Hair follicular keratinocyte (primary cell): ENCODE measurements around the gene SMIM24. TPM values are rescaled to one million over a fixed set of nuclear protein-coding genes. Genes with fewer than 3 reads are reported as not detected.

Source experiments
- total RNA-seq: library from RNA; depleted of rRNA; stranded (reverse); fragments of >200 nt; gene quantifications from 2 replicates; pipeline ENCODE4 v1.2.3, GENCODE V29; 2015

SMIM24 gene
- total RNA-seq = not detected in 2 replicates

DNA sequence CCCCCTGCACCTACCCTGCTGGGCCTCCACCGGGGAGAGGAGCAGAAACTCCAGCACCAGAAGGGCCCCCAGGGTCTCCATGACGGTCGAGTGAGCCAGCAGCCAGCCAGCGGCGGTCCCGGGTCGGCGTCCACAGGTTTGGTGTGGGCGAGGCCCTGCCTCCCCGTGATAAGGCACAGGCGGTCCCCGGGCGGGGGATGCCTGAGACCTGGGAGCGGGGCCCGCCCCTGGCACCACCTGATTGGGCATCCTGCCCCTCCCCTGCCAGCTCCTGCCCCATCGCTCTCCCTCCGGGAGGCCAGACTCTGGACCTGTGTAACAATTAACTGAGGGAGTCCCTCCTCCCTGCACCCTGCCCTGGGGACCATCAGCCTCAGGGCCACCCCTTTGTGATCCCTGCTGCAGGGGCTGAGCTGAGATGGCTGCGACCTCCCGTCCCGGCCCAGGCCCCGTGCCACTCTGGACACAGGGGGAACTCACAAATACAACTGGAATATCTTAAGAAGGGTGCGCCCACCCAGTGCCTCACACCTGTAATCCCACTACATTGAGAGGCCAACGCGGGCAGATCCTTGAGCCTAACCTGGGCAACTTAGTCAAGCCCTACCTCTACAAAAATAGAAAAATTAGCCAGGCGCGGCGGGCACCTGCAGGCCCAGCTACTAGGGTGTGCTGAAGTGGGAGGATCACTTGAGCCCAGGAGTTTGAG lies at the start of gene SMIM24:
SMIM24 (minus strand) TSS at position 143 of the 709 bp plus-strand sequence; CDS start at position 81, 62 bp downstream.

DNA sequence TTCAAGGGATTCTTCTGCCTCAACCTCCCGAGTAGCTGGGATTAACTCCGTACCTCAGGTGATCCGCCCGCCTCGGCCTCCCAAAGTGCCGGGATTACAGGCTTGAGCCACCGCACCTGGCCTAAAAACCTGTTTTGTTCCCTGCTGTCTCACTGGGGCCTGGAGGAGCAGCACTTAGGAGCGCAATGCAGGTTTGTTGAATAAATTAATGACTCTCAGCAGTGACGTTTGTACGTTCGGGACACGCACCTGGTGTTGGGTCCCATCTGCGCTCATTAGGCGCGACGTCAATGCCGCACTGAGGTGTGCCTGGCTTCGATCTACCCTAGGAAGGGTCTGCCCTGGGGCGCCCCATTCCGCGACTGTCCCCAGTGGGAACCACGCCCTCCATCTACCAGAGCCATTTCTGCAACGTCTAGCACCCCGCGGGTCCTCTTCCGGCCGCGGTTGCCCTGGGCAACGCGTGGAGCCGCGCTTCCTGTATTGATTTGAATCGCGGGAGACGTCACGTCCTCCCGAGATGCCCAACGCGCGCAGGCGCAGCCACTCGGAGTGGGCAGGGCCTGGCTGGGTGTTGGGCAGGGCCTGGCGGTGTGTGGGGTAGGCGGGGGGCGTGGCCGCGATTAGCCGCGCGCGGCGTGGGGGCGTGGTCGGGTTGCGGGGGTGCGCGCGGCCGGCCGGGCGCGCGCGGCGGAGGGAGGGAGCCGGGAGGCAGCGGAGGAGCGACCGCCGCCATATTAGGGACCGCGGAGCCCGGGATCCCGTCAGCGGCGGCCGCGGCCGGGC lies 25.5 kb upstream of the SMIM24 start, which contains the start of gene FZR1:
FZR1 (plus strand) TSS at position 714 of the 786 bp plus-strand sequence. CDS start 16,679 bp downstream, outside the sequence.

GRCh38 chr19:3500429-3501101 lies 20.2 kb upstream of the SMIM24 start, which contains the start of gene DOHH:
TSS of gene DOHH (minus strand) at chr19:3500674. CDS start at chr19:3496814, 3,860 bp downstream.

DNA sequence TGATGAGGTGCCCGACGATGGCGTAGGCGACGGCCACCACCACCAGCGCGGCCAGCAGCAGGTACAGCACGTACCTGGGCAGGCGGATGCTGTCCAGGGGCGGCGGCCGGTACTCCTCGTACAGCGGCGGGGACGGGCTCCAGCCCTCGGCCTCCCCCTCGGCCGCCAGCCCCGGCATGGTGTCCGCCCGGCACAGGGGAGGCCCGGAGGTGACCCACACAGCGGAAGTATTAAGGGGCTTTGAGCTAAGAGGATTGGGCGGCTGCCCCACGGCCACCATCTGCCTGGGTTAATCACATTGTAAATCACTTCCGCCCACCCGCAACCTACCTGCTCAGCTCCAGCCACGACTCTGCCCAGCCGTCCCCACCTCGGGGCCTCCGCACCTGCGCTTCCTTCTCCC lies 2.9 kb upstream of the SMIM24 start, which contains the start of gene SMIM44:
SMIM44 (minus strand) TSS at position 216 of the 403 bp plus-strand sequence; CDS start at position 178, 38 bp downstream.

Other genes with a start within 250 kb of the SMIM24 start
- gene NFIC, start 113.9 kb downstream of the SMIM24 start, total RNA-seq = 17.6 and 24.9 TPM in 2 replicates
- not detected in 2 replicates for gene SMIM44, start 2.9 kb upstream of the SMIM24 start, total RNA-seq
- gene DOHH, start 20.1 kb upstream of the SMIM24 start, total RNA-seq = 23.4 and 39.8 TPM in 2 replicates
- gene FZR1, start 25.8 kb upstream of the SMIM24 start, total RNA-seq = 28.0 and 47.8 TPM in 2 replicates
- not detected in 2 replicates for gene TEKTIP1, start 58.6 kb upstream of the SMIM24 start, total RNA-seq
- 46.5 and 62.0 TPM in 2 replicates for gene MFSD12, start 77.1 kb upstream of the SMIM24 start, total RNA-seq
- gene HMG20B, start 92.4 kb upstream of the SMIM24 start, total RNA-seq = 88.2 and 115 TPM in 2 replicates
- gene GIPC3, start 105.0 kb upstream of the SMIM24 start, total RNA-seq = not detected in 2 replicates
- gene TBXA2R, start 126.3 kb upstream of the SMIM24 start, total RNA-seq = 0.23 TPM in 2 replicates
- 31.4 and 36.1 TPM in 2 replicates for gene CACTIN, start 146.3 kb upstream of the SMIM24 start, total RNA-seq
- 9.6 and 10.5 TPM in 2 replicates for gene PIP5K1C, start 219.9 kb upstream of the SMIM24 start, total RNA-seq
- gene TJP3, start 227.9 kb upstream of the SMIM24 start, total RNA-seq = under 0.01 and 1.7 TPM in 2 replicates